Osteoblast (primary cell): Measurements from ENCODE around the gene PCDHGA1. TPM values are rescaled to one million over a fixed set of nuclear protein-coding genes. Genes with fewer than 3 reads are reported as not detected.

Experiments
- DNase-seq: peaks from one replicate; pipeline ENCODE4 v3.0.0; 2011; ENCODE audit warnings: low spot score, mixed read lengths; ENCODE audit not compliant: insufficient read length; ENCODE audit errors: missing footprints
- H2AFZ ChIP-seq: 2 replicates; pipeline ENCODE4 v1.6.0; 2011; ENCODE audit warnings: mild to moderate bottlenecking, low read length
- H3K27ac ChIP-seq: 2 replicates; pipeline ENCODE4 v1.5.1; 2011; ENCODE audit warnings: mild to moderate bottlenecking, low read depth, low read length, moderate library complexity
- H3K27me3 ChIP-seq: 2 replicates; pipeline ENCODE4 v1.6.0; 2012; ENCODE audit warnings: mild to moderate bottlenecking, control low read depth, inconsistent platforms, low read length, moderate library complexity; ENCODE audit not compliant: insufficient read depth
- H3K36me3 ChIP-seq: 2 replicates; pipeline ENCODE4 v1.5.1; 2011; ENCODE audit warnings: mild to moderate bottlenecking, low read length, control low read depth, moderate library complexity; ENCODE audit not compliant: insufficient read depth
- H3K4me1 ChIP-seq: 2 replicates; pipeline ENCODE4 v1.5.1; 2011; ENCODE audit warnings: mild to moderate bottlenecking, low read length, control low read depth, moderate library complexity; ENCODE audit not compliant: insufficient read depth
- H3K4me2 ChIP-seq: 2 replicates; pipeline ENCODE4 v1.6.0; 2011; ENCODE audit warnings: mild to moderate bottlenecking, low read length; ENCODE audit not compliant: insufficient read depth
- H3K4me3 ChIP-seq: fragments of 200-600 bp; sonication (generic); 3 replicates; pipeline ENCODE4 v1.5.1; 2012; ENCODE audit warnings: mild to moderate bottlenecking, low read length, inconsistent platforms; ENCODE audit not compliant: insufficient read depth
- H3K79me2 ChIP-seq: 2 replicates; pipeline ENCODE4 v1.6.0; 2012; ENCODE audit warnings: mild to moderate bottlenecking, low read length, control low read depth, inconsistent platforms; ENCODE audit not compliant: insufficient read depth
- H3K9me3 ChIP-seq: 2 replicates; pipeline ENCODE4 v1.5.1; 2011; ENCODE audit warnings: low read depth, low read length, control low read depth
- H4K20me1 ChIP-seq: 2 replicates; pipeline ENCODE4 v1.6.0; 2012; ENCODE audit warnings: mild to moderate bottlenecking, low read length, control low read depth; ENCODE audit not compliant: insufficient read depth
- total RNA-seq: library from RNA; depleted of rRNA; stranded (reverse); fragments of >200 nt; gene quantifications from 2 replicates; pipeline ENCODE4 v1.2.3, GENCODE V29; 2012
- TF ChIP-seq, protein P1 (sequence below): IDR thresholded peaks from 2 replicates; pipeline ENCODE4 v1.5.1; 2011; ENCODE audit warnings: mild to moderate bottlenecking, low read depth, low read length, moderate library complexity; ENCODE audit errors: extremely low read depth

The PCDHGA1 gene
- total RNA-seq, 1 donor = 1.1 TPM

DNA sequence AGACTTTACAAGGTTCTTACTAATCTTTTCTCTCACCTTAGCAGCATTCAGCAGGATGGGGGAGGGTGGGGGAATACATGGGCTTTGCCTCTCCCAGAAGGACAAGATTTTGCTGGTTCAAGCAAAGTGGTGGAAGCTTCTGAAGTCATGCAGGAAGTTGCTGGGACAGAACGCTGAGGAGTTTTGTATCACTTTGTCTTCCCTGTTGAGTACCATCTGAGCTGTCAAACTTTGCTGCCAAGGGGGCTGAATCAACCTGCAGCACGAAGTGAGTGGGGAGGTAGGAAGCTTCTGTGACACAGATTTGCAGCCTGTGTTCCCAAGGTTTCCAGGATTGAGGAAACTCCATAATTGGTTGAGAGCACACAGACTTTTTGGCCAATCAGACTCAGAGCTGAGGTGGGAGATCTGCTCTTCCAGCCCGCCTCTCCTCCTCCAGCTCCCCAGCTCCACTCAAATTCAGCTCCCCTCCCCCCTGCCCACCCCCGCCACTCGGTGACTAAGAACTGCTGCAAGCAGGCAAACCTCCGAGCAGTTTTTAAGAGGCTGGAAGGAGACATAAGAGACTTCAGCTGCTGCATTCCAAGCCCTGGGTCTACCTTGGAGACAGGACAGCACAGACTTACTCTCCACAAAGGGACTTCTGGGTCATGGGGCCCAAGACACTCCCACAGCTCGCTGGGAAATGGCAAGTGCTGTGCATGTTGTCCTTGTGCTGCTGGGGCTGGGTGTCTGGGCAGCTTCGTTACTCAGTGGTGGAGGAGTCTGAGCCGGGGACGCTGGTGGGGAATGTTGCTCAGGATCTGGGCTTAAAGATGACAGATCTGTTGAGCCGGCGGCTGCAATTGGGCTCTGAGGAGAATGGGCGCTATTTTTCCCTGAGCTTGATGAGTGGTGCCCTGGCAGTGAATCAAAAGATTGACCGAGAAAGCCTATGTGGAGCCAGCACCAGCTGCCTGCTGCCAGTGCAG, 158.6 kb downstream of the PCDHGA1 start, which contains the start of gene PCDHGC5:
PCDHGC5 (plus strand) TSS at position 491 of the 971 bp plus-strand sequence; CDS start at position 651, 160 bp downstream.
- peak within 1 kb of the TSS; percentile 72 for H3K27ac ChIP-seq
- H3K9me3 ChIP-seq = no peaks in the 10 kb centered on the region
- peaks cover 50% of the 10 kb centered on the region for H4K20me1 ChIP-seq
- H2AFZ ChIP-seq = peak within 1 kb of the TSS; percentile 56
- H3K79me2 ChIP-seq = peaks cover 84% of the 10 kb centered on the region
- H3K4me3 ChIP-seq = peak within 1 kb of the TSS; percentile 66
- peak; percentile 99 for DNase-seq
- peak within 1 kb of the TSS; percentile 92 for H3K4me2 ChIP-seq
- TF ChIP-seq, protein P1, sequence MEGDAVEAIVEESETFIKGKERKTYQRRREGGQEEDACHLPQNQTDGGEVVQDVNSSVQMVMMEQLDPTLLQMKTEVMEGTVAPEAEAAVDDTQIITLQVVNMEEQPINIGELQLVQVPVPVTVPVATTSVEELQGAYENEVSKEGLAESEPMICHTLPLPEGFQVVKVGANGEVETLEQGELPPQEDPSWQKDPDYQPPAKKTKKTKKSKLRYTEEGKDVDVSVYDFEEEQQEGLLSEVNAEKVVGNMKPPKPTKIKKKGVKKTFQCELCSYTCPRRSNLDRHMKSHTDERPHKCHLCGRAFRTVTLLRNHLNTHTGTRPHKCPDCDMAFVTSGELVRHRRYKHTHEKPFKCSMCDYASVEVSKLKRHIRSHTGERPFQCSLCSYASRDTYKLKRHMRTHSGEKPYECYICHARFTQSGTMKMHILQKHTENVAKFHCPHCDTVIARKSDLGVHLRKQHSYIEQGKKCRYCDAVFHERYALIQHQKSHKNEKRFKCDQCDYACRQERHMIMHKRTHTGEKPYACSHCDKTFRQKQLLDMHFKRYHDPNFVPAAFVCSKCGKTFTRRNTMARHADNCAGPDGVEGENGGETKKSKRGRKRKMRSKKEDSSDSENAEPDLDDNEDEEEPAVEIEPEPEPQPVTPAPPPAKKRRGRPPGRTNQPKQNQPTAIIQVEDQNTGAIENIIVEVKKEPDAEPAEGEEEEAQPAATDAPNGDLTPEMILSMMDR = no peak
- no peaks in the 10 kb centered on the region for H3K27me3 ChIP-seq
- peaks cover 31% of the 10 kb centered on the region for H3K36me3 ChIP-seq
- peaks cover 36% of the 10 kb centered on the region for H3K4me1 ChIP-seq

DNA sequence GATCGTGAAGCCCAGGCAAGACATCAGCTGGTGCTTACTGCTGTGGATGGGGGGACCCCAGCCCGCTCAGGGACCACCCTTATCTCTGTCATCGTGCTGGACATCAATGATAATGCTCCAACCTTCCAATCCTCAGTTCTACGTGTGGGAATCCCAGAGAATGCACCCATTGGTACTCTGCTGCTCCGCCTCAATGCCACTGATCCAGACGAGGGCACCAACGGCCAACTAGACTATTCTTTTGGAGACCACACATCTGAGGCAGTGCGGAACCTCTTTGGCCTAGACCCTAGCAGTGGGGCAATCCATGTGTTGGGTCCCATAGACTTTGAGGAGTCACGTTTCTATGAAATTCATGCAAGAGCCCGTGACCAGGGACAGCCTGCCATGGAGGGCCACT, 159.5 kb downstream of the PCDHGA1 start:
- Histone ChIP-seq H3K27ac (peak overlapping the region; percentile 72), H3K4me3 (peak overlapping the region; percentile 66), H3K79me2 (peaks cover 79% of the 10 kb centered on the region), H3K36me3 (peaks cover 31% of the 10 kb centered on the region), H3K27me3 (no peaks in the 10 kb centered on the region), H3K4me2 (peak overlapping the region; percentile 92), H2AFZ (no peak overlapping the region), H3K9me3 (no peaks in the 10 kb centered on the region), H4K20me1 (peaks cover 48% of the 10 kb centered on the region), H3K4me1 (peaks cover 44% of the 10 kb centered on the region)
- TF ChIP-seq, protein P1 = no peak
- no peak for DNase-seq

DNA sequence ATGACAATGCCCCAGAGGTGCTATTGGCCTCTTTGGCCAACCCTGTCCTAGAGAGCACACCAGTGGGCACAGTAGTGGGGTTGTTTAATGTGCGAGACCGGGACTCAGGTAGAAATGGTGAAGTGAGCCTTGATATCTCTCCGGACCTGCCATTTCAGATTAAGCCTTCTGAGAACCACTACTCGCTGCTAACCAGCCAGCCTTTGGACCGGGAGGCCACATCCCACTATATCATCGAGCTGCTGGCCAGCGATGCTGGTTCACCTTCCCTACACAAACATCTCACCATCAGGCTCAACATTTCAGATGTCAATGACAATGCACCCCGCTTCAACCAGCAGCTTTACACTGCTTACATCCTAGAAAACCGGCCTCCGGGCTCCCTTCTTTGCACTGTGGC, 160.0 kb downstream of the PCDHGA1 start:
- Histone ChIP-seq H3K4me3 (no peak overlapping the region), H3K27me3 (no peaks in the 10 kb centered on the region), H3K27ac (no peak overlapping the region), H3K79me2 (peaks cover 79% of the 10 kb centered on the region), H3K36me3 (peaks cover 29% of the 10 kb centered on the region), H4K20me1 (peaks cover 45% of the 10 kb centered on the region), H2AFZ (no peak overlapping the region), H3K4me1 (peaks cover 44% of the 10 kb centered on the region), H3K4me2 (no peak overlapping the region), H3K9me3 (no peaks in the 10 kb centered on the region)
- TF ChIP-seq, protein P1 = no peak
- DNase-seq = peak; percentile 59

DNA sequence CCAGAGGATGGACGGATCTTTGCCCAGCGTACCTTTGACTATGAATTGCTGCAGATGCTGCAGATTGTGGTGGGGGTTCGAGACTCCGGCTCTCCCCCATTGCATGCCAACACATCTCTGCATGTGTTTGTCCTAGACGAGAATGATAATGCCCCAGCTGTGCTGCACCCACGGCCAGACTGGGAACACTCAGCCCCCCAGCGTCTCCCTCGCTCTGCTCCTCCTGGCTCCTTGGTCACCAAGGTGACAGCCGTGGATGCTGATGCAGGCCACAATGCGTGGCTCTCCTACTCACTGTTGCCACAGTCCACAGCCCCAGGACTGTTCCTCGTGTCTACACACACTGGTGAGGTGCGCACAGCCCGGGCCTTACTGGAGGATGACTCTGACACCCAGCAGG, 160.5 kb downstream of the PCDHGA1 start:
- Histone ChIP-seq H3K79me2 (peaks cover 79% of the 10 kb centered on the region), H2AFZ (no peak overlapping the region), H3K4me1 (peaks cover 44% of the 10 kb centered on the region), H3K4me3 (no peak overlapping the region), H4K20me1 (peaks cover 41% of the 10 kb centered on the region), H3K36me3 (peaks cover 26% of the 10 kb centered on the region), H3K9me3 (no peaks in the 10 kb centered on the region), H3K27me3 (no peaks in the 10 kb centered on the region), H3K4me2 (no peak overlapping the region), H3K27ac (no peak overlapping the region)
- DNase-seq = peak; percentile 45
- TF ChIP-seq, protein P1 = no peak
